ENCODE data around the gene TSC2. TPM values are rescaled to one million over a fixed set of nuclear protein-coding genes. Genes with fewer than 3 reads are reported as not detected.

The TSC2 gene
- total RNA-seq, 2 experiments from 2014 or later: 57.2 to 152 TPM

GRCh38 chr16:2045965-2046892 lies 1.6 kb upstream of the TSC2 start:
- BruUV-seq (replicated peaks): no TSS peak

GRCh38 chr16:2046893-2047329 lies 874 bp upstream of the TSC2 start:
- DNase-seq (ENCODE audit: low spot score): no peak
- intact Hi-C loops (cut with micrococcal nuclease; ENCODE audit: unreplicated experiment): loop anchor here (2.0 kb wide), 1 partner anchor 24 kb away; no protein-coding TSS in a partner anchor
- ChIA-PET CTCF (ENCODE audit: unreplicated experiment) (no interaction called here), POLR2A (interaction anchor here (1.4 kb wide), 1 partner anchor 55 kb away, joined by 4 read pairs; no protein-coding TSS in a partner anchor)
- H3K4me1 ChIP-seq (ENCODE audit: insufficient read depth, low read length, poor library complexity, severe bottlenecking): peaks cover 20% of the 10 kb centered on the region
- peaks cover 12% of the 10 kb centered on the region; the same call in 1 of the 2 replicates for H3K79me2 ChIP-seq (ENCODE audit: insufficient read depth, low read depth, low read length)
- peak overlapping the region; percentile 97 for H3K4me2 ChIP-seq (ENCODE audit: low read length)
- H3K4me3 ChIP-seq (ENCODE audit: low read depth, low read length, poor library complexity, severe bottlenecking): peak overlapping the region; percentile 99
- no peaks in the 10 kb centered on the region for H3K9me3 ChIP-seq (ENCODE audit: low read length)
- TF ChIP-seq CTCF (conservative IDR thresholded peaks at IDR 0.05; ENCODE audit: low read length) (no peak), EZH2phosphoT487 (IDR thresholded peaks at IDR 0.05; ENCODE audit: borderline replicate concordance, low read depth, low read length) (no peak)
- H4K20me1 ChIP-seq (ENCODE audit: insufficient read depth, low read length): no peaks in the 10 kb centered on the region; the same call in 1 of the 2 replicates
- BruUV-seq (replicated peaks): no TSS peak
- H3K9me2 ChIP-seq (ENCODE audit: insufficient read depth, low read length): no peaks in the 10 kb centered on the region
- H3K27ac ChIP-seq (ENCODE audit: low read depth, low read length, poor library complexity, severe bottlenecking): peak overlapping the region; percentile 32
- peaks cover 22% of the 10 kb centered on the region; the same call in 1 of the 2 replicates for H3K36me3 ChIP-seq (ENCODE audit: insufficient read depth, low read length)
- H2AFZ ChIP-seq (ENCODE audit: low read length): peak overlapping the region; percentile 79; the same call in 1 of the 2 replicates

More at GRCh38 chr16:2045965-2046892, 1.6 kb upstream of the TSC2 start:
- no peaks in the 10 kb centered on the region for H3K9me3 ChIP-seq (ENCODE audit: low read length)
- H3K9me2 ChIP-seq (ENCODE audit: insufficient read depth, low read length): no peaks in the 10 kb centered on the region
- H3K27ac ChIP-seq (ENCODE audit: low read depth, low read length, poor library complexity, severe bottlenecking): no peak overlapping the region
- DNase-seq (ENCODE audit: low spot score): no peak
- H3K4me3 ChIP-seq (ENCODE audit: low read depth, low read length, poor library complexity, severe bottlenecking): peak overlapping the region; percentile 99
- intact Hi-C loops (cut with micrococcal nuclease; ENCODE audit: unreplicated experiment): loop anchor here (2.0 kb wide), 1 partner anchor 23 kb away; no protein-coding TSS in a partner anchor
- POLR2A ChIA-PET: interaction anchor here (1.4 kb wide), 1 partner anchor 54 kb away, joined by 4 read pairs; no protein-coding TSS in a partner anchor
- peaks cover 12% of the 10 kb centered on the region; the same call in 1 of the 2 replicates for H3K79me2 ChIP-seq (ENCODE audit: insufficient read depth, low read depth, low read length)
- peaks cover 19% of the 10 kb centered on the region; the same call in 1 of the 2 replicates for H3K36me3 ChIP-seq (ENCODE audit: insufficient read depth, low read length)
- H4K20me1 ChIP-seq (ENCODE audit: insufficient read depth, low read length): no peaks in the 10 kb centered on the region; the same call in 1 of the 2 replicates
- no peak overlapping the region for H2AFZ ChIP-seq (ENCODE audit: low read length)
- TF ChIP-seq CTCF (conservative IDR thresholded peaks at IDR 0.05; ENCODE audit: low read length) (no peak), EZH2phosphoT487 (IDR thresholded peaks at IDR 0.05; ENCODE audit: borderline replicate concordance, low read depth, low read length) (no peak)
- CTCF ChIA-PET (ENCODE audit: unreplicated experiment): no interaction called here
- H3K4me1 ChIP-seq (ENCODE audit: insufficient read depth, low read length, poor library complexity, severe bottlenecking): peaks cover 20% of the 10 kb centered on the region
- H3K4me2 ChIP-seq (ENCODE audit: low read length): peak overlapping the region; percentile 97
